Measurements from ENCODE around the gene INTS2.
"Not testable (repeated sequence)": the region's sequence is repeated elsewhere in the genome, so short reads cannot be mapped to it uniquely, and the experiment has no call there.

The INTS2 gene

GRCh38 chr17:61927208-61928100 lies at the start of gene INTS2:
TSS of gene INTS2 (minus strand) at chr17:61927982. CDS start at chr17:61926644, 1,338 bp downstream.
- DNase-seq (ENCODE audit: low read depth): peak; percentile 76

- DNase-seq (ENCODE audit: low read depth): no peak
Measured at GRCh38 chr17:61974115-61974514, 46.3 kb upstream of the INTS2 start.

- DNase-seq (ENCODE audit: low read depth): no peak
Measured at GRCh38 chr17:61972311-61972710, 44.5 kb upstream of the INTS2 start.

GRCh38 chr17:61970030-61970429 lies 42.2 kb upstream of the INTS2 start:
- no peak for DNase-seq (ENCODE audit: low read depth)

GRCh38 chr17:61968757-61969156 lies 41.0 kb upstream of the INTS2 start:
- DNase-seq (ENCODE audit: low read depth): no peak

- no peak for DNase-seq (ENCODE audit: low read depth)
Measured at GRCh38 chr17:61967729-61968128, 39.9 kb upstream of the INTS2 start.

GRCh38 chr17:61966191-61966590 lies 38.4 kb upstream of the INTS2 start:
- no peak for DNase-seq (ENCODE audit: low read depth)

GRCh38 chr17:61955619-61956018 lies 27.8 kb upstream of the INTS2 start:
- DNase-seq (ENCODE audit: low read depth): no peak

- DNase-seq (ENCODE audit: low read depth): no peak
Measured at GRCh38 chr17:61947367-61948078, 19.7 kb upstream of the INTS2 start.

GRCh38 chr17:61946359-61946758 lies 18.6 kb upstream of the INTS2 start:
- no peak for DNase-seq (ENCODE audit: low read depth)

- DNase-seq (ENCODE audit: low read depth): no peak
Measured at GRCh38 chr17:61943117-61943516, 15.3 kb upstream of the INTS2 start.

- no peak for DNase-seq (ENCODE audit: low read depth)
Measured at GRCh38 chr17:61942085-61942484, 14.3 kb upstream of the INTS2 start.

GRCh38 chr17:61928101-61928436 lies 287 bp upstream of the INTS2 start:
- DNase-seq (ENCODE audit: low read depth): no peak

GRCh38 chr17:61926826-61927207 lies 965 bp downstream of the INTS2 start:
- peak; percentile 19 for DNase-seq (ENCODE audit: low read depth)

- DNase-seq (ENCODE audit: low read depth): not testable (repeated sequence)
Measured at GRCh38 chr17:61915162-61915561, 12.6 kb downstream of the INTS2 start.

- DNase-seq (ENCODE audit: low read depth): no peak
Measured at GRCh38 chr17:61908292-61909037, 19.3 kb downstream of the INTS2 start.

- DNase-seq (ENCODE audit: low read depth): no peak
Measured at GRCh38 chr17:61907361-61907760, 20.4 kb downstream of the INTS2 start.

GRCh38 chr17:61904094-61904710 lies 23.6 kb downstream of the INTS2 start:
- DNase-seq (ENCODE audit: low read depth): no peak

- no peak for DNase-seq (ENCODE audit: low read depth)
Measured at GRCh38 chr17:61903251-61903650, 24.5 kb downstream of the INTS2 start.

- DNase-seq (ENCODE audit: low read depth): no peak
Measured at GRCh38 chr17:61897548-61898180, 30.1 kb downstream of the INTS2 start.

GRCh38 chr17:61895391-61895790 lies 32.4 kb downstream of the INTS2 start:
- DNase-seq (ENCODE audit: low read depth): no peak

- DNase-seq (ENCODE audit: low read depth): not testable (repeated sequence)
Measured at GRCh38 chr17:61894310-61894709, 33.5 kb downstream of the INTS2 start.

Measured in GM04503 (cell line).